HCT116 (cell line): Measurements from ENCODE around the gene WDR90. TPM values are rescaled to one million over a fixed set of nuclear protein-coding genes. Genes with fewer than 3 reads are reported as not detected.

Experiments used
- ATAC-seq: fragments of 200-7000 bp; cut with Tn5 transposase; 2 replicates; pipeline ENCODE4 v1.9.1; 2020; ENCODE audit warnings: mild to moderate bottlenecking, moderate library complexity
- BruUV-seq: library from RNA; stranded (reverse); fragments of 400-500 nt; replicated peaks from 2 replicates; lab custom pipeline; 2021; lab: Mats Ljungman, UMichigan
- CTCF ChIA-PET: fragments of 300-600 bp; sonication (Branson Sonifier 250); formaldehyde crosslinking; loops from one replicate; lab custom pipeline; 2021; ENCODE audit warnings: antibody characterized with exemption; lab: Charles Lee
- POLR2A ChIA-PET: fragments of 300-600, 350-600 bp; sonication (Branson Sonifier 250); formaldehyde crosslinking; loops from one replicate; lab custom pipeline; 2021; ENCODE audit warnings: antibody characterized with exemption; lab: Charles Lee
- RAD21 ChIA-PET, 2 experiments: fragments of 300-600 bp; sonication (Branson Sonifier 250); formaldehyde crosslinking; loops; one replicate each; lab custom pipeline; 2023; ENCODE audit warnings: low total read pairs in 2 of 2; ENCODE audit not compliant: uncharacterized antibody in 2 of 2, unreplicated experiment in 2 of 2, low non-redundant PET in 1 of 2; lab: Charles Lee
- DNase-seq: peaks from one replicate; pipeline ENCODE4 v3.0.0-alpha.2; 2010; ENCODE audit warnings: low read depth, low spot score
- H2AFZ ChIP-seq: fragments of 200-600 bp; shearing (Covaris generic), sonication (generic); 2 replicates; pipeline ENCODE4 v1.6.1; 2017; ENCODE audit warnings: low read depth, mixed run types, mixed read lengths, antibody characterized with exemption, low read length; ENCODE audit not compliant: poor library complexity, severe bottlenecking
- H3K27ac ChIP-seq: 2 replicates; pipeline ENCODE4 v1.5.1; 2012; ENCODE audit warnings: low read depth, low read length
- H3K27me3 ChIP-seq: fragments of 200-600 bp; sonication (generic); 2 replicates; pipeline ENCODE4 v1.6.1; 2016; ENCODE audit warnings: mixed run types, low read length, mixed read lengths; ENCODE audit not compliant: insufficient read depth
- H3K36me3 ChIP-seq, 2 experiments: fragments of 200-500 bp in 1 of 2; fragments of 200-600 bp in 1 of 2; sonication (Bioruptor generic) in 1 of 2; sonication (generic) in 1 of 2; 2 replicates each; pipeline versions ENCODE4 v1.5.1 to v1.6.1; 2014 to 2016; ENCODE audit warnings: low read length in 2 of 2, inconsistent platforms in 1 of 2, mixed read lengths in 1 of 2, mixed run types in 1 of 2; ENCODE audit not compliant: insufficient read depth in 2 of 2, control insufficient read depth in 1 of 2
- H3K4me1 ChIP-seq, 2 experiments: fragments of 200-600 bp in 1 of 2; sonication (generic) in 1 of 2; 2 replicates each; pipeline versions ENCODE4 v1.5.1 to v1.6.1; 2012 to 2017; ENCODE audit warnings: low read length in 2 of 2, inconsistent platforms in 1 of 2, mild to moderate bottlenecking in 1 of 2, mixed read lengths in 1 of 2, mixed run types in 1 of 2, moderate library complexity in 1 of 2; ENCODE audit not compliant: insufficient read depth in 2 of 2, control insufficient read depth in 1 of 2
- H3K4me2 ChIP-seq: fragments of 200-600 bp; sonication (generic); 2 replicates; pipeline ENCODE4 v1.6.1; 2017; ENCODE audit warnings: mixed run types, low read length, mixed read lengths
- H3K4me3 ChIP-seq, 2 experiments: fragments of 200-600 bp in 1 of 2; sonication (generic) in 1 of 2; replicated peaks in 1 of 2; 2 replicates each; pipeline ENCODE4 v1.5.1; 2011 to 2016; ENCODE audit warnings: low read length in 2 of 2, control low read depth in 1 of 2, low read depth in 1 of 2, mild to moderate bottlenecking in 1 of 2, mixed read lengths in 1 of 2, mixed run types in 1 of 2
- H3K79me2 ChIP-seq: fragments of 200-600 bp; sonication (generic); 2 replicates; pipeline ENCODE4 v1.6.1; 2017; ENCODE audit warnings: mild to moderate bottlenecking, mixed run types, low read length, moderate library complexity, mixed read lengths; ENCODE audit not compliant: insufficient read depth
- H3K9ac ChIP-seq: fragments of 200-600 bp; sonication (generic); 2 replicates; pipeline ENCODE4 v1.6.1; 2016; ENCODE audit warnings: low read length, mixed read lengths
- H3K9me2 ChIP-seq: fragments of 200-600 bp; sonication (generic), shearing (Covaris generic); 2 replicates; pipeline ENCODE4 v1.6.1; 2017; ENCODE audit warnings: mixed run types, mild to moderate bottlenecking, moderate library complexity; ENCODE audit not compliant: insufficient read depth
- H3K9me3 ChIP-seq, 2 experiments: fragments of 200-500 bp in 1 of 2; fragments of 200-600 bp in 1 of 2; sonication (Bioruptor generic) in 1 of 2; sonication (generic) in 1 of 2; 2 replicates each; pipeline ENCODE4 v1.6.1; 2014 to 2017; ENCODE audit warnings: low read length in 2 of 2, mixed read lengths in 2 of 2, inconsistent platforms in 1 of 2, low read depth in 1 of 2, mild to moderate bottlenecking in 1 of 2, mixed run types in 1 of 2, moderate library complexity in 1 of 2; ENCODE audit not compliant: control insufficient read depth in 1 of 2, insufficient read depth in 1 of 2
- H4K20me1 ChIP-seq: fragments of 200-600 bp; sonication (generic), shearing (Covaris generic); 2 replicates; pipeline ENCODE4 v1.6.1; 2017; ENCODE audit warnings: mixed run types, mild to moderate bottlenecking, moderate library complexity; ENCODE audit not compliant: insufficient read depth
- CBX3 ChIP-seq: IDR thresholded peaks from 2 replicates; pipeline ENCODE4 v1.6.1; 2012; ENCODE audit warnings: low read depth
- CTCF ChIP-seq, 3 experiments: fragments of 200-600 bp in 1 of 3; sonication (generic) in 1 of 3; IDR thresholded peaks in 2 of 3; conservative IDR thresholded peaks in 1 of 3; 2 replicates each; pipeline ENCODE4 v1.5.1; 2012 to 2017; ENCODE audit warnings: low read depth in 2 of 3, low read length in 2 of 3, antibody characterized with exemption in 1 of 3, borderline replicate concordance in 1 of 3, control low read depth in 1 of 3, mild to moderate bottlenecking in 1 of 3, mixed read lengths in 1 of 3, mixed run types in 1 of 3, moderate library complexity in 1 of 3; ENCODE audit not compliant: insufficient read depth in 1 of 3
- EGR1 ChIP-seq: IDR thresholded peaks from 2 replicates; pipeline ENCODE4 v1.6.1; 2012; ENCODE audit warnings: low read depth
- ELF1 ChIP-seq: IDR thresholded peaks from 2 replicates; pipeline ENCODE4 v1.6.1; 2012; ENCODE audit warnings: low read depth, borderline replicate concordance
- EZH2phosphoT487 ChIP-seq: fragments of 200-600 bp; IDR thresholded peaks from 2 replicates; pipeline ENCODE4 v1.6.1; 2018; ENCODE audit warnings: antibody characterized with exemption, borderline replicate concordance
- FOSL1 ChIP-seq: IDR thresholded peaks from 2 replicates; pipeline ENCODE4 v1.6.1; 2012; ENCODE audit warnings: low read depth
- MAX ChIP-seq: IDR thresholded peaks from 2 replicates; pipeline ENCODE4 v1.6.1; 2012
- POLR2AphosphoS5 ChIP-seq: IDR thresholded peaks from 2 replicates; pipeline ENCODE4 v1.6.1; 2011; ENCODE audit warnings: mild to moderate bottlenecking, low read depth, low read length, moderate library complexity
- RAD21 ChIP-seq: IDR thresholded peaks from 2 replicates; pipeline ENCODE4 v1.6.1; 2012; ENCODE audit warnings: low read depth, mild to moderate bottlenecking
- REST ChIP-seq: IDR thresholded peaks from 2 replicates; pipeline ENCODE4 v1.6.1; 2012; ENCODE audit warnings: low read depth
- SIN3A ChIP-seq: IDR thresholded peaks from 2 replicates; pipeline ENCODE4 v1.6.1; 2012; ENCODE audit warnings: low read depth
- SRF ChIP-seq: IDR thresholded peaks from 2 replicates; pipeline ENCODE4 v1.6.1; 2012; ENCODE audit warnings: low read depth
- TCF7L2 ChIP-seq: IDR thresholded peaks from 2 replicates; pipeline ENCODE4 v1.7.0; 2011; ENCODE audit warnings: borderline replicate concordance, inconsistent platforms; ENCODE audit not compliant: insufficient read depth, insufficient read length; ENCODE audit errors: extremely low read depth
- YY1 ChIP-seq: IDR thresholded peaks from 2 replicates; pipeline ENCODE4 v1.6.1; 2011; ENCODE audit warnings: low read length, low read depth, moderate library complexity, mild to moderate bottlenecking; ENCODE audit not compliant: insufficient replicate concordance; ENCODE audit errors: extremely low read depth
- ZFX ChIP-seq: fragments of 450-650 bp; IDR thresholded peaks from 2 replicates; pipeline ENCODE4 v1.6.1; 2017
- ZNF274 ChIP-seq: fragments of 200-500 bp; sonication (Bioruptor generic); IDR thresholded peaks from 2 replicates; pipeline ENCODE4 v1.6.1; 2014; ENCODE audit warnings: mild to moderate bottlenecking, low read depth, low read length, inconsistent platforms
- intact Hi-C: fragments of 100-400 bp; cut with micrococcal nuclease; formaldehyde crosslinking; loops from 2 replicates; pipeline ENCODE4 v1.10.0; 2022
- total RNA-seq: library from RNA; stranded (reverse); gene quantifications from one replicate; pipeline ENCODE4 v1.2.1, GENCODE V29; 2021; ENCODE audit not compliant: unreplicated experiment

The WDR90 gene
- total RNA-seq, 1 experiment from 2014 or later = 73.7 TPM

GRCh38 chr16:645852-646678 lies 3.1 kb upstream of the WDR90 start (continued):
- no peak for TF ChIP-seq REST
- no peak for TF ChIP-seq EZH2phosphoT487
- no peak for TF ChIP-seq RAD21
- TF ChIP-seq SIN3A = no peak
- no peak for TF ChIP-seq CBX3
- no peak for TF ChIP-seq POLR2AphosphoS5
- no peak for TF ChIP-seq MAX
- no peak for TF ChIP-seq ZNF274
- no peak for TF ChIP-seq SRF
- TF ChIP-seq, all 23 proteins: peak for 0

GRCh38 chr16:646679-647172 lies 2.4 kb upstream of the WDR90 start:
- Histone ChIP-seq H3K27me3 (no peaks in the 10 kb centered on the region), H2AFZ (no peak overlapping the region), H3K9me2 (no peaks in the 10 kb centered on the region), H3K4me3 (no peak overlapping the region), H4K20me1 (no peaks in the 10 kb centered on the region), H3K4me2 (no peak overlapping the region), H3K79me2 (peaks cover 40% of the 10 kb centered on the region), H3K9ac (no peak overlapping the region), H3K36me3 (no peaks in the 10 kb centered on the region), H3K4me1 (peaks cover 19 to 55% of the 10 kb centered on the region in 2 experiments), H3K27ac (peak overlapping the region; percentile 96; the same call in 1 of the 2 replicates), H3K9me3 (no peaks in the 10 kb centered on the region)
- RAD21 ChIA-PET = no interaction called here
- intact Hi-C loops = no loop called here
- TF ChIP-seq SIN3A = no peak
- no peak for TF ChIP-seq EGR1
- TF ChIP-seq ZNF274 = no peak
- TF ChIP-seq TCF7L2 = no peak
- TF ChIP-seq ZFX = no peak
- no peak for TF ChIP-seq CBX3
- no peak for TF ChIP-seq FOSL1
- TF ChIP-seq MAX = no peak
- TF ChIP-seq ELF1 = no peak
- no peak for TF ChIP-seq SRF
- TF ChIP-seq CTCF (IDR thresholded peaks at IDR 0.05 in 2 of 3, conservative IDR thresholded peaks at IDR 0.05 in 1 of 3; ENCODE audit: borderline replicate concordance in 1 of 3, insufficient read depth in 1 of 3, low read depth in 2 of 3, low read length in 2 of 3) = no peak
- no peak for TF ChIP-seq YY1
- TF ChIP-seq EZH2phosphoT487 = no peak
- POLR2A ChIA-PET = no interaction called here
- DNase-seq = no peak
- BruUV-seq = no TSS peak
- CTCF ChIA-PET = no interaction called here
- ATAC-seq = no peak
